ENCODE measurements around the gene SLC4A1AP. TPM values are rescaled to one million over a fixed set of nuclear protein-coding genes. Genes with fewer than 3 reads are reported as not detected.
A peak's percentile ranks its signal among the peaks of the same experiment; 100 is the strongest.

The SLC4A1AP gene
- total and polyA plus RNA-seq, 9 of the 15 experiments (the other 6 are each of a cell fraction or from before 2014, with no cell fraction given) = 8.1 to 40.5 (median 35.3) TPM

DNA sequence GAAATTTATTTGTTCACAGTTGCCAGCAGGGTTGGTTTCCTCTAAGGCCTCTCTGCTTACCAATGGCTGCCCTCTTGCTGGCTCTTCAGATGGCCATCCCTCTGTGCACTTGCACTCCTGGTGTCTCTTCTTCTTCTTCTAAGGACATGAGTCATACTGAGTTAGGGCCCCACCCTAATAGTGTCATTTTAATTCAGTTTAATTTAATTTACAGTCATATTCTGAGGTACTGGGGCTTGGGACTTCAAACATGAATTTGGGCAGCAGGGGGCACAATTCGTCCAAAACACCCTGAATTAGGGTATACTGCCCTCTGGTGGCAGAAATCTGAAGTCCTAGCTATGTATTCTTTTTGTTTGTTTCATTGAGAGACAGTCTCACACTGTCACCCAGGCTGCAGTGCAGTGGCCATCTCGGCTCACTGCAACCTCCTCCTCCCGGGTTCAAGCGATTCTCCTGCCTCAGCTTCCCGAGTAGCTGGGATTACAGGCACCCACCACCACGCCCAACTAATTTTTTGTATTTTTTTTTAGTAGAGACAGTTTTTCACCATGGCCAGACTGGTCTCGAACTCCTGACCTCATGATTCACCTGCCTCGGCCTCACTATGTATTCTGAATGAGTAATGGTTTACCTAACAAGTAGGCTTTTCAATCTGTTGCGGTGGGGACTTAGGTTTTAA lies 19.8 kb downstream of the SLC4A1AP start (continued):
- TF ChIP-seq, protein P1, sequence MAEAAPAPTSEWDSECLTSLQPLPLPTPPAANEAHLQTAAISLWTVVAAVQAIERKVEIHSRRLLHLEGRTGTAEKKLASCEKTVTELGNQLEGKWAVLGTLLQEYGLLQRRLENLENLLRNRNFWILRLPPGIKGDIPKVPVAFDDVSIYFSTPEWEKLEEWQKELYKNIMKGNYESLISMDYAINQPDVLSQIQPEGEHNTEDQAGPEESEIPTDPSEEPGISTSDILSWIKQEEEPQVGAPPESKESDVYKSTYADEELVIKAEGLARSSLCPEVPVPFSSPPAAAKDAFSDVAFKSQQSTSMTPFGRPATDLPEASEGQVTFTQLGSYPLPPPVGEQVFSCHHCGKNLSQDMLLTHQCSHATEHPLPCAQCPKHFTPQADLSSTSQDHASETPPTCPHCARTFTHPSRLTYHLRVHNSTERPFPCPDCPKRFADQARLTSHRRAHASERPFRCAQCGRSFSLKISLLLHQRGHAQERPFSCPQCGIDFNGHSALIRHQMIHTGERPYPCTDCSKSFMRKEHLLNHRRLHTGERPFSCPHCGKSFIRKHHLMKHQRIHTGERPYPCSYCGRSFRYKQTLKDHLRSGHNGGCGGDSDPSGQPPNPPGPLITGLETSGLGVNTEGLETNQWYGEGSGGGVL (CRISPR knock-in tag; IDR thresholded peaks at IDR 0.05) = no peak
- 0 out of 2 replicates have a peak, but pooled peaks have one; percentile 12 for TF ChIP-seq NFE2 (IDR thresholded peaks at IDR 0.05; ENCODE audit: low read depth)
- TF ChIP-seq, protein P2, sequence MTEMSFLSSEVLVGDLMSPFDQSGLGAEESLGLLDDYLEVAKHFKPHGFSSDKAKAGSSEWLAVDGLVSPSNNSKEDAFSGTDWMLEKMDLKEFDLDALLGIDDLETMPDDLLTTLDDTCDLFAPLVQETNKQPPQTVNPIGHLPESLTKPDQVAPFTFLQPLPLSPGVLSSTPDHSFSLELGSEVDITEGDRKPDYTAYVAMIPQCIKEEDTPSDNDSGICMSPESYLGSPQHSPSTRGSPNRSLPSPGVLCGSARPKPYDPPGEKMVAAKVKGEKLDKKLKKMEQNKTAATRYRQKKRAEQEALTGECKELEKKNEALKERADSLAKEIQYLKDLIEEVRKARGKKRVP (CRISPR knock-in tag; IDR thresholded peaks at IDR 0.05) = no peak
- TF ChIP-seq TRIM28 (IDR thresholded peaks at IDR 0.05) = no peak
- TF ChIP-seq ZNF212 (CRISPR knock-in tag; IDR thresholded peaks at IDR 0.05) = no peak
- TF ChIP-seq ATF7 (IDR thresholded peaks at IDR 0.05) = peak; percentile 53
- TF ChIP-seq, protein P3, sequence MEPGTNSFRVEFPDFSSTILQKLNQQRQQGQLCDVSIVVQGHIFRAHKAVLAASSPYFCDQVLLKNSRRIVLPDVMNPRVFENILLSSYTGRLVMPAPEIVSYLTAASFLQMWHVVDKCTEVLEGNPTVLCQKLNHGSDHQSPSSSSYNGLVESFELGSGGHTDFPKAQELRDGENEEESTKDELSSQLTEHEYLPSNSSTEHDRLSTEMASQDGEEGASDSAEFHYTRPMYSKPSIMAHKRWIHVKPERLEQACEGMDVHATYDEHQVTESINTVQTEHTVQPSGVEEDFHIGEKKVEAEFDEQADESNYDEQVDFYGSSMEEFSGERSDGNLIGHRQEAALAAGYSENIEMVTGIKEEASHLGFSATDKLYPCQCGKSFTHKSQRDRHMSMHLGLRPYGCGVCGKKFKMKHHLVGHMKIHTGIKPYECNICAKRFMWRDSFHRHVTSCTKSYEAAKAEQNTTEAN (CRISPR knock-in tag; IDR thresholded peaks at IDR 0.05) = no peak
- peak in 1 of 2 experiments; percentile 46; a peak in 1 of 4 replicates for TF ChIP-seq MAZ (CRISPR knock-in tag; conservative IDR thresholded peaks at IDR 0.05 in 1 of 2, IDR thresholded peaks at IDR 0.05 in 1 of 2)
- TF ChIP-seq TEAD2 (tag; IDR thresholded peaks at IDR 0.05) = peak; percentile 97
- TF ChIP-seq KDM5B (IDR thresholded peaks at IDR 0.05; ENCODE audit: insufficient replicate concordance, low read depth, low read length) = no peak
- no peak for TF ChIP-seq SMAD1 (IDR thresholded peaks at IDR 0.05; ENCODE audit: low read depth, low read length, partially characterized antibody)
- TF ChIP-seq SMARCA5 (IDR thresholded peaks at IDR 0.05) = peak; percentile 13; the same call in 1 of the 2 replicates
- peak; percentile 52; the same call in 1 of the 2 replicates for TF ChIP-seq MTA3 (IDR thresholded peaks at IDR 0.05; ENCODE audit: borderline replicate concordance)
- TF ChIP-seq HNRNPLL (IDR thresholded peaks at IDR 0.05; ENCODE audit: low read depth, low read length, poor library complexity, severe bottlenecking) = no peak
- TF ChIP-seq TEAD4 (IDR thresholded peaks at IDR 0.05; ENCODE audit: low read length) = peak; percentile 89
- no peak for TF ChIP-seq TEAD4 (CRISPR knock-in tag; IDR thresholded peaks at IDR 0.05; ENCODE audit: borderline replicate concordance)
- no peak for TF ChIP-seq EGR1 (conservative IDR thresholded peaks at IDR 0.05)
- no peak for TF ChIP-seq ZNF436 (CRISPR knock-in tag; IDR thresholded peaks at IDR 0.05)
- no peak for TF ChIP-seq FUS (optimal IDR thresholded peaks at IDR 0.05; ENCODE audit: low read depth, low read length)
- TF ChIP-seq, protein P4, sequence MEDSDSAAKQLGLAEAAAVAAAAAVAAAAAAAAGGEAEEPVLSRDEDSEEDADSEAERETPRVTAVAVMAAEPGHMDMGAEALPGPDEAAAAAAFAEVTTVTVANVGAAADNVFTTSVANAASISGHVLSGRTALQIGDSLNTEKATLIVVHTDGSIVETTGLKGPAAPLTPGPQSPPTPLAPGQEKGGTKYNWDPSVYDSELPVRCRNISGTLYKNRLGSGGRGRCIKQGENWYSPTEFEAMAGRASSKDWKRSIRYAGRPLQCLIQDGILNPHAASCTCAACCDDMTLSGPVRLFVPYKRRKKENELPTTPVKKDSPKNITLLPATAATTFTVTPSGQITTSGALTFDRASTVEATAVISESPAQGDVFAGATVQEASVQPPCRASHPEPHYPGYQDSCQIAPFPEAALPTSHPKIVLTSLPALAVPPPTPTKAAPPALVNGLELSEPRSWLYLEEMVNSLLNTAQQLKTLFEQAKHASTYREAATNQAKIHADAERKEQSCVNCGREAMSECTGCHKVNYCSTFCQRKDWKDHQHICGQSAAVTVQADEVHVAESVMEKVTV (CRISPR knock-in tag; IDR thresholded peaks at IDR 0.05) = peak; percentile 81
- TF ChIP-seq CTBP1 (IDR thresholded peaks at IDR 0.05; ENCODE audit: borderline replicate concordance) = no peak
- TF ChIP-seq RAD21 (CRISPR knock-in tag; conservative IDR thresholded peaks at IDR 0.05 in 1 of 2, IDR thresholded peaks at IDR 0.05 in 1 of 2) = peak; percentile 81 to 94
- TF ChIP-seq SIN3A (IDR thresholded peaks at IDR 0.05; ENCODE audit: borderline replicate concordance in 2 of 2, control insufficient read depth in 1 of 2, low read depth in 2 of 2, low read length in 2 of 2) = no peak
